PC-9 (cell line): ENCODE data around the gene XXYLT1. TPM values are rescaled to one million over a fixed set of nuclear protein-coding genes. Genes with fewer than 3 reads are reported as not detected.

ENCODE experiments used
- BruUV-seq: library from RNA; stranded (reverse); fragments of 400-500 nt; replicated peaks from 2 replicates; lab custom pipeline; 2021; lab: Mats Ljungman, UMichigan
- CTCF ChIA-PET: fragments of 300-600 bp; sonication (Branson Sonifier 250); formaldehyde crosslinking; loops from one replicate; lab custom pipeline; 2022; ENCODE audit warnings: antibody characterized with exemption; lab: Charles Lee
- POLR2A ChIA-PET: fragments of 300-600 bp; sonication (Branson Sonifier 250); formaldehyde crosslinking; loops from one replicate; lab custom pipeline; 2022; ENCODE audit warnings: antibody characterized with exemption; ENCODE audit not compliant: unreplicated experiment; lab: Charles Lee
- DNase-seq, 2 experiments: peaks; one replicate each; pipeline versions ENCODE4 v3.0.0 to v3.0.0-alpha.2; 2015 to 2022; ENCODE audit warnings: mixed read lengths in 1 of 2
- H2AFZ ChIP-seq: fragments of 200-600 bp; sonication (generic); 2 replicates; pipeline ENCODE4 v1.8.1; 2017; ENCODE audit warnings: antibody characterized with exemption
- H3F3A ChIP-seq: fragments of 200-600 bp; sonication (generic); 2 replicates; pipeline ENCODE4 v1.8.1; 2017; ENCODE audit warnings: antibody characterized with exemption, mild to moderate bottlenecking, low read depth; ENCODE audit not compliant: insufficient read depth
- H3K27ac ChIP-seq: fragments of 200-600 bp; sonication (generic); 2 replicates; pipeline ENCODE4 v1.6.1; 2016; ENCODE audit warnings: mixed run types
- H3K27me3 ChIP-seq: fragments of 200-600 bp; sonication (generic); 2 replicates; pipeline ENCODE4 v1.6.1; 2016; ENCODE audit warnings: low read depth, mixed run types; ENCODE audit not compliant: insufficient read depth
- H3K36me3 ChIP-seq: fragments of 200-600 bp; sonication (generic); 2 replicates; pipeline ENCODE4 v1.6.1; 2016; ENCODE audit warnings: low read depth, mixed run types
- H3K4me1 ChIP-seq: fragments of 200-600 bp; sonication (generic); replicated peaks from 2 replicates; pipeline ENCODE4 v1.6.1; 2016; ENCODE audit warnings: mixed run types; ENCODE audit not compliant: insufficient read depth
- H3K4me2 ChIP-seq: fragments of 200-600 bp; sonication (generic); 2 replicates; pipeline ENCODE4 v1.6.1; 2017; ENCODE audit warnings: mixed run types
- H3K4me3 ChIP-seq: fragments of 200-600 bp; sonication (generic); 2 replicates; pipeline ENCODE4 v1.6.1; 2016; ENCODE audit warnings: mixed run types
- H3K79me2 ChIP-seq: fragments of 200-600 bp; sonication (generic); 2 replicates; pipeline ENCODE4 v1.6.1; 2017; ENCODE audit warnings: low read depth, mixed run types
- H3K9me2 ChIP-seq: fragments of 200-600 bp; sonication (generic); 2 replicates; pipeline ENCODE4 v1.8.1; 2017; ENCODE audit warnings: mild to moderate bottlenecking; ENCODE audit not compliant: insufficient read depth
- H3K9me3 ChIP-seq: fragments of 200-600 bp; sonication (generic); 2 replicates; pipeline ENCODE4 v1.8.1; 2016; ENCODE audit warnings: low read depth; ENCODE audit not compliant: insufficient read depth
- H4K20me1 ChIP-seq: fragments of 200-600 bp; sonication (generic); 2 replicates; pipeline ENCODE4 v1.8.1; 2017; ENCODE audit not compliant: insufficient read depth
- EZH2 ChIP-seq: fragments of 200-600 bp; sonication (generic); IDR thresholded peaks from 2 replicates; pipeline ENCODE4 v1.8.0; 2017; ENCODE audit warnings: antibody characterized with exemption, low read depth
- intact Hi-C: fragments of 100-400 bp; cut with micrococcal nuclease; formaldehyde crosslinking; loops from one replicate; pipeline ENCODE4 v1.10.0; 2022; ENCODE audit not compliant: unreplicated experiment
- total RNA-seq: library from RNA; stranded (reverse); gene quantifications from 2 replicates; pipeline ENCODE4 v1.2.3, GENCODE V29; 2021
- TF ChIP-seq, protein P1 (sequence below): fragments of 200-600 bp; sonication (generic); conservative IDR thresholded peaks from 2 replicates; pipeline ENCODE4 v1.6.1; 2017; ENCODE audit warnings: mixed run types, antibody characterized with exemption, mild to moderate bottlenecking, moderate library complexity

Gene XXYLT1
- total RNA-seq, 1 experiment from 2014 or later = 13.3 TPM

DNA sequence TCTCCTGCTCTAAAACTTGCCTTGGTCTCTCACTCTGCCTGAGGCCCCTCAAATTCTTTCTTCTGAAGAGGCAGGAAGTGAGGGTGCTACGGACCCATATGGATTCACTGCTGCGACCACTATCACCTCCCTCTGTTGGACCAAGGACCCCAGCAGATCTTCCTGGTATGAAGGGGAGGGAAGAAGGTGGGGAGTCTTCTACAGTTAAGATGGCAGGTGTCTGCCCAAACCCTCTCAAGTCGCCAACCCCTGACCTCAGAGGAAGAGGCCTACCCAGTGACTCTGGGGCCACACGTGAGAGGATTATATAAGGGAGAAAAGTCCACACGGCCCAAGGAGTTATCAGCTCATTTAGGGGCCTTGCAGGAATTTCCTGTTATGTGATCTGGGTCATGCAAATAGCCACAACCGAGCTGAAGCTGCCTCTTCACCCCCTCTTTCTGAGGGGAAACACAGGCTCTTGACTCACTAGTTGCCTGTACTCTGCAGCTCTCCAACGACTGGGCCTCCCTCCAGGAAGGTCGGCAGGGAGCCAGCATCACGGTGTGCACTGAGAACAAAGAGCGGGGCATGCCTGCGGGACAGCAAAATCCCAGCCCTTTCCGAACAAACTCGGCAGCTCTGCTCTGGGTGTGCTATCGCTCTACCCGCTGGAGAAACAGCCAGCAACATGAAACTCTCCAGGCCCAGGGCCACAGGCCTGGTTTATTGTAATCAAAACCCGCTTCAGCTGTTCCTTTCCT is 116.0 kb downstream of the XXYLT1 start:
- POLR2A ChIA-PET = interaction anchor here (0.6 to 0.7 kb wide), 2 partner anchors 15 to 755 kb away, joined by 3 to 8 read pairs; no protein-coding TSS in a partner anchor
- no peak overlapping the region for H3K4me2 ChIP-seq

DNA sequence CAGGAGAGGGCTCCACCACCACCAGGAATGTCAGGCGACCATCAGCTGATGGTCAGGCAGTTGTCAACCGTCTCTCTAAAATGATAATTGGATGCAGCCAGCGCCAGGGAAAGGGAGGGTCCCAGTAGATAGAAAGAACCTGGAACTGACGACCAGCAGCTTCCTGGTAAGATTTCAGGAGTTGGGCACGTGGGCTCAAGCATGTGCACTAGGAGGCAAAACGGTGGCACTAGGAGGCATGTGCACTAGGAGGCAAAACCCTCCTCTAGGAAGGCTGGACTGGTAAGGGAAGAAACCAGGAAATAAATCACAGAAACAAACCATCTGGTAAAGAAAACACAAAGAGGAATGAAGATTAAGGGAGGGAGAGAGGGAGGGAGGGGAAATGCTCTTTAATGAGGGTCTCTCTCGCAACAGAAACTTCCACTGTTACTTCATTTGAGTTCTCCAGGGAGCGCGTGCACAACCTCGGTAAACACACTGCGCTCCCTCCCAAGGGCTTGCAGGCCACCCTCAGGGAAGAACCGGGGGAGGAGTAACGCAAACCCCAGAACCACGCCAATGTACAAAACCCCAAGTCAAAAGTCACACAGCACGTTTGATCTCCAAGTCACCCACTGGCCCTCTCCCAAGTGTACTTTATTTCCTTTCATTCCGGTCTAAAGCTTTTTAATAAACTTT is 116.7 kb downstream of the XXYLT1 start:
- Histone ChIP-seq H3K79me2 (no peaks in the 10 kb centered on the region), H3K9me2 (no peaks in the 10 kb centered on the region), H3K4me2 (no peak overlapping the region), H3F3A (no peaks in the 10 kb centered on the region), H3K27ac (no peak overlapping the region), H3K4me3 (no peak overlapping the region), H3K4me1 (peaks cover 5% of the 10 kb centered on the region), H2AFZ (no peak overlapping the region), H4K20me1 (no peaks in the 10 kb centered on the region), H3K36me3 (no peaks in the 10 kb centered on the region), H3K27me3 (no peaks in the 10 kb centered on the region), H3K9me3 (no peaks in the 10 kb centered on the region)
- ChIA-PET POLR2A (no interaction called here), CTCF (no interaction called here)
- BruUV-seq = no TSS peak
- intact Hi-C loops = loop anchor here (10.0 kb wide), 1 partner anchor 101 kb away; no protein-coding TSS in a partner anchor
- no peak for DNase-seq
- no peak for TF ChIP-seq EZH2
- TF ChIP-seq, protein P1, sequence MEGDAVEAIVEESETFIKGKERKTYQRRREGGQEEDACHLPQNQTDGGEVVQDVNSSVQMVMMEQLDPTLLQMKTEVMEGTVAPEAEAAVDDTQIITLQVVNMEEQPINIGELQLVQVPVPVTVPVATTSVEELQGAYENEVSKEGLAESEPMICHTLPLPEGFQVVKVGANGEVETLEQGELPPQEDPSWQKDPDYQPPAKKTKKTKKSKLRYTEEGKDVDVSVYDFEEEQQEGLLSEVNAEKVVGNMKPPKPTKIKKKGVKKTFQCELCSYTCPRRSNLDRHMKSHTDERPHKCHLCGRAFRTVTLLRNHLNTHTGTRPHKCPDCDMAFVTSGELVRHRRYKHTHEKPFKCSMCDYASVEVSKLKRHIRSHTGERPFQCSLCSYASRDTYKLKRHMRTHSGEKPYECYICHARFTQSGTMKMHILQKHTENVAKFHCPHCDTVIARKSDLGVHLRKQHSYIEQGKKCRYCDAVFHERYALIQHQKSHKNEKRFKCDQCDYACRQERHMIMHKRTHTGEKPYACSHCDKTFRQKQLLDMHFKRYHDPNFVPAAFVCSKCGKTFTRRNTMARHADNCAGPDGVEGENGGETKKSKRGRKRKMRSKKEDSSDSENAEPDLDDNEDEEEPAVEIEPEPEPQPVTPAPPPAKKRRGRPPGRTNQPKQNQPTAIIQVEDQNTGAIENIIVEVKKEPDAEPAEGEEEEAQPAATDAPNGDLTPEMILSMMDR = no peak

More for the DNA sequence above, 116.0 kb downstream of the XXYLT1 start:
- Histone ChIP-seq H3F3A (no peaks in the 10 kb centered on the region), H3K27ac (no peak overlapping the region), H3K27me3 (no peaks in the 10 kb centered on the region), H3K79me2 (no peaks in the 10 kb centered on the region), H3K4me3 (no peak overlapping the region), H3K4me1 (peaks cover 6% of the 10 kb centered on the region), H2AFZ (no peak overlapping the region), H3K9me2 (no peaks in the 10 kb centered on the region), H3K36me3 (no peaks in the 10 kb centered on the region), H4K20me1 (no peaks in the 10 kb centered on the region), H3K9me3 (no peaks in the 10 kb centered on the region)
- CTCF ChIA-PET = interaction anchor here (0.6 kb wide), 1 partner anchor 41 kb away, joined by 6 read pairs; no protein-coding TSS in a partner anchor
- TF ChIP-seq, protein P1 = no peak
- TF ChIP-seq EZH2 = no peak
- intact Hi-C loops = loop anchor here (10.0 kb wide), 1 partner anchor 100 kb away; no protein-coding TSS in a partner anchor
- BruUV-seq = no TSS peak
- DNase-seq = peak in 1 of 2 experiments; percentile 80

DNA sequence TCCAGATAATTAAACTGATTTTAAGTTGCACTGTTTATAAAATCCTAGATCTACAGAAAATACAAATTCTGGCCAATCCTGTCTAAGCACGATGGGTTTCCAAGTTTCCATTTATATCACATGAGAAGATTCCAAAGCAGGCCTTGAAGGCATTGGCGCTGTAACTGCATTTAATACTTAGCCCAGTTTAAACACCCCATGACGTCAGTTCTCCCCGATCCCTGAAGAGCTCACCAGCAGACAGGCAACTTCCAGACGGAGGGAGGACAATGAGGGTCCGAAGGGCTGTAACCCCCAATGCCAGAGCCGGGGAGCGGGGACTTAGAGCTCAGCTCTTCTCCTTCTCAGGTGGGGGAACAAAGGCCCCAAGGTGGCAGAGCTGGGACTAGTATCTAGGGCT is 117.3 kb downstream of the XXYLT1 start:
- no peaks in the 10 kb centered on the region for H3K79me2 ChIP-seq
- no peaks in the 10 kb centered on the region for H3K9me2 ChIP-seq
- no peak overlapping the region for H3K4me2 ChIP-seq
- H4K20me1 ChIP-seq = no peaks in the 10 kb centered on the region
- no TSS peak for BruUV-seq
- no peaks in the 10 kb centered on the region for H3K9me3 ChIP-seq
- TF ChIP-seq, protein P1 = no peak
- no peak for TF ChIP-seq EZH2
- intact Hi-C loops = loop anchor here (10.0 kb wide), 1 partner anchor 101 kb away; no protein-coding TSS in a partner anchor
- peaks cover 5% of the 10 kb centered on the region for H3K4me1 ChIP-seq
- H2AFZ ChIP-seq = no peak overlapping the region
- no peak overlapping the region for H3K4me3 ChIP-seq
- ChIA-PET POLR2A (no interaction called here), CTCF (no interaction called here)
- H3K36me3 ChIP-seq = no peaks in the 10 kb centered on the region
- DNase-seq = no peak
- H3K27ac ChIP-seq = no peak overlapping the region
- no peaks in the 10 kb centered on the region for H3K27me3 ChIP-seq
- no peaks in the 10 kb centered on the region for H3F3A ChIP-seq
